Heart left ventricle (tissue), 13 donors: ENCODE measurements around the gene DSCAML1.

ENCODE experiments used
- POLR2A ChIP-seq, 2 donors: fragments of 450-650 bp; IDR thresholded peaks; one replicate each; pipeline ENCODE4 v1.6.1; 2017; ENCODE audit warnings: antibody characterized with exemption in 2 of 2, mild to moderate bottlenecking in 2 of 2, moderate library complexity in 2 of 2
- TF ChIP-seq, protein P1 (sequence below), 12 donors: fragments of 200-600 bp; sonication (generic) in 4 of 12; IDR thresholded peaks; one replicate each; pipeline versions ENCODE4 v1.5.0 to v1.8.0; 2018 to 2022; ENCODE audit warnings: antibody characterized with exemption in 12 of 12, mild to moderate bottlenecking in 5 of 12
- donor health status: ischemic (EF 13 %, LVEDD 7.1; RV severe dilation, severe dysfunction).
- donor health status: DM: no; HTN: yes; CAD: no.
- donor health status: DM: no; HTN: no; CAD: no.
- donor health status: ischemic (EF 25% LVEDD 6.9; RV normal size, moderate dysfunction).
- donor health status: ischemic (EF 25% LVEDD 5.7; RV mildly dilated, moderate dysfunction).
- donor health status: ischemic (EF 35%, LVEDD 5.7; RV mildly dilated, moderate dysfunction).
- donor health status: nonischemic (EF 11% LVEDD 7.7; RV severe dilation, severe dysfunction).
- donor health status: DM: yes; HTN: yes; CAD: no.
- donor health status: PGD.
- donor health status: ischemic (EF 29% LVEDD 5.4; RV normal size, mild dysfunction).
- donor health status: nonischemic (EF 23%, LVEDD 6.1; RV moderate dilation, normal function).

DNA sequence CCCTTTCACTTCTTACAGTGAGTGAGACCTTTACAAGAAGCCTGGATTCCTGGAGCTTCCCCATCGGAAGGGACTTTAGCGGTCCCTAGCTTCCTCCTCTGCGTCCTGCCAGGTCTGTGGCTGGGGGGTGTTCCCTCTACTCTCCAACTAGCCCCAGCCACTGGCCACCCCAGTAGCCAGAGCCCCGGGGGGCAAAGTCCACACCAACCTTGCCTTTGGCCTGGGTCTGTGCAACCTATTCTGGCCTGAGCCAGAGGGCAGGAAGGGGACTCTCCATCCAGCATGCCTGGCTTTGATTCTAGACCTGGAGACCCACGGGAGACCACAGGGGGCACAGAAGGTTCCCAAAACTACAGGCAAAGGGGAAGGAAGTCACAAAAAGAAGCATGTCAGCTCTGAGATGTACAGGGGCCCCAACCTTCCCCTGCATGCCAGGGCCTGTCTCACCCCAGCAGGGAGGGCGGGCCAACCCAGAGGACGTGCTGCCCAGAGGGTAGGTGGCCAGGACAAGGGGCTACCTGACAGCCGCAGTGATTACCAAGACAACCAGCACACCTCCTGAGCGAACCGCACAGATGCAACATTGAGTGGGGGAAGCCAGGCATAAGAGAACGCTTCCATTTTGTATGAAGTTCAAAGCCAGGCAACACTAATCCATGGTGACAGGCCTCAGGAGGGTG lies 52.4 kb downstream of the DSCAML1 start:
- TF ChIP-seq POLR2A (IDR thresholded peaks at IDR 0.05), result no peak
- TF ChIP-seq, protein P1, sequence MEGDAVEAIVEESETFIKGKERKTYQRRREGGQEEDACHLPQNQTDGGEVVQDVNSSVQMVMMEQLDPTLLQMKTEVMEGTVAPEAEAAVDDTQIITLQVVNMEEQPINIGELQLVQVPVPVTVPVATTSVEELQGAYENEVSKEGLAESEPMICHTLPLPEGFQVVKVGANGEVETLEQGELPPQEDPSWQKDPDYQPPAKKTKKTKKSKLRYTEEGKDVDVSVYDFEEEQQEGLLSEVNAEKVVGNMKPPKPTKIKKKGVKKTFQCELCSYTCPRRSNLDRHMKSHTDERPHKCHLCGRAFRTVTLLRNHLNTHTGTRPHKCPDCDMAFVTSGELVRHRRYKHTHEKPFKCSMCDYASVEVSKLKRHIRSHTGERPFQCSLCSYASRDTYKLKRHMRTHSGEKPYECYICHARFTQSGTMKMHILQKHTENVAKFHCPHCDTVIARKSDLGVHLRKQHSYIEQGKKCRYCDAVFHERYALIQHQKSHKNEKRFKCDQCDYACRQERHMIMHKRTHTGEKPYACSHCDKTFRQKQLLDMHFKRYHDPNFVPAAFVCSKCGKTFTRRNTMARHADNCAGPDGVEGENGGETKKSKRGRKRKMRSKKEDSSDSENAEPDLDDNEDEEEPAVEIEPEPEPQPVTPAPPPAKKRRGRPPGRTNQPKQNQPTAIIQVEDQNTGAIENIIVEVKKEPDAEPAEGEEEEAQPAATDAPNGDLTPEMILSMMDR (IDR thresholded peaks at IDR 0.05), result no peak
